SH-SY5Y (cell line): Measurements from ENCODE around the gene LOXL4.

Source experiments
- GATA2 ChIP-seq: IDR thresholded peaks from 2 replicates; pipeline ENCODE4 v1.6.1; 2011; ENCODE audit warnings: mild to moderate bottlenecking, low read depth, low read length
- GATA3 ChIP-seq: IDR thresholded peaks from 2 replicates; pipeline ENCODE4 v1.6.1; 2011; ENCODE audit warnings: low read depth, mild to moderate bottlenecking, low read length, moderate library complexity

DNA sequence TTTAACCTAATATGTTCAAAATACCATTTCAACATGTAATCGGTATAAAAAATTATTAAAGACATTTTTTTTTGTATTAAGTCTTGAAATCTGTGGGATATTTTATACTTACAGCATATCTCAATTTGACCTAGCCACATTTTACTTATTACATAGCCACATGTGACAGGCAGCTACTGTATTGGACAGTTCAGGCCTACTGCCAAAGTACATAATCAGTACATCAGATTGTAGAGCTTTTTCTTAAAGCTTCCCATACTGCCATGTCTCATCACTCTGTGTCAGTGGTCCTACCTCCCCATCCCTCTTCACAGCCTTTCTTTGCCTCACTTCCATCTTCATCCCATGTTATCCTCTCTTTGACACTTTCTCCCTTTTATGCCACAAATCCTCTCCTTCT, 43.0 kb downstream of the LOXL4 start:
- TF ChIP-seq GATA2: no peak
- no peak for TF ChIP-seq GATA3
